Astrocyte (in vitro differentiated cells and primary cell): ENCODE data around the gene CRYZ. TPM values are rescaled to one million over a fixed set of nuclear protein-coding genes. Genes with fewer than 3 reads are reported as not detected.

Experiments
- DNase-seq: peaks from one replicate; pipeline ENCODE4 v3.0.0-alpha.2; 2010; ENCODE audit warnings: low read depth
- FAIRE-seq: peaks from 2 replicates; lab custom pipeline; 2011; peaks lifted over from hg19 to GRCh38; lab: Jason Lieb, UNC
- H2AFZ ChIP-seq: 2 replicates; pipeline ENCODE4 v1.6.0; 2012; ENCODE audit warnings: low read depth, low read length, inconsistent platforms
- H3K27ac ChIP-seq: 2 replicates; pipeline ENCODE4 v1.5.1; 2011; ENCODE audit warnings: low read depth, low read length, inconsistent platforms
- H3K27me3 ChIP-seq: 2 replicates; pipeline ENCODE4 v1.6.0; 2011; ENCODE audit warnings: low read length, inconsistent platforms; ENCODE audit not compliant: insufficient read depth
- H3K36me3 ChIP-seq: 2 replicates; pipeline ENCODE4 v1.5.1; 2011; ENCODE audit warnings: low read length, inconsistent platforms; ENCODE audit not compliant: insufficient read depth
- H3K4me1 ChIP-seq: 2 replicates; pipeline ENCODE4 v1.5.1; 2011; ENCODE audit warnings: low read length, inconsistent platforms; ENCODE audit not compliant: insufficient read depth
- H3K4me2 ChIP-seq: 2 replicates; pipeline ENCODE4 v1.6.0; 2012; ENCODE audit warnings: low read length, inconsistent platforms
- H3K4me3 ChIP-seq: 2 replicates; pipeline ENCODE4 v1.5.1; 2011; ENCODE audit warnings: low read depth, mild to moderate bottlenecking, low read length, inconsistent platforms; ENCODE audit not compliant: insufficient read depth
- H3K79me2 ChIP-seq: 2 replicates; pipeline ENCODE4 v1.6.0; 2012; ENCODE audit warnings: mild to moderate bottlenecking, low read length, inconsistent platforms; ENCODE audit not compliant: insufficient read depth
- H3K9ac ChIP-seq: 2 replicates; pipeline ENCODE4 v1.6.0; 2012; ENCODE audit warnings: mild to moderate bottlenecking, low read length, inconsistent platforms
- H3K9me3 ChIP-seq: 2 replicates; pipeline ENCODE4 v1.5.1; 2012; ENCODE audit warnings: low read depth, mild to moderate bottlenecking, low read length, inconsistent platforms; ENCODE audit not compliant: insufficient read depth
- H4K20me1 ChIP-seq: 2 replicates; pipeline ENCODE4 v1.6.0; 2012; ENCODE audit warnings: low read length, inconsistent platforms; ENCODE audit not compliant: insufficient read depth
- H3K27ac Mint-ChIP-seq: one replicate; pipeline ENCODE4 v1.8.0; 2021; ENCODE audit warnings: mild to moderate bottlenecking, mixed read lengths; ENCODE audit not compliant: unreplicated experiment
- H3K27me3 Mint-ChIP-seq: one replicate; pipeline ENCODE4 v1.8.0; 2021; ENCODE audit warnings: low read depth, mixed read lengths; ENCODE audit not compliant: unreplicated experiment
- H3K36me3 Mint-ChIP-seq: one replicate; pipeline ENCODE4 v1.8.0; 2021; ENCODE audit warnings: low read depth, mixed read lengths; ENCODE audit not compliant: unreplicated experiment
- H3K4me1 Mint-ChIP-seq: one replicate; pipeline ENCODE4 v1.8.0; 2021; ENCODE audit warnings: low read depth, mixed read lengths; ENCODE audit not compliant: unreplicated experiment
- H3K4me3 Mint-ChIP-seq: one replicate; pipeline ENCODE4 v1.8.0; 2021; ENCODE audit warnings: mild to moderate bottlenecking, moderate library complexity, mixed read lengths; ENCODE audit not compliant: unreplicated experiment
- H3K9me3 Mint-ChIP-seq: one replicate; pipeline ENCODE4 v1.8.0; 2021; ENCODE audit warnings: mild to moderate bottlenecking, mixed read lengths; ENCODE audit not compliant: unreplicated experiment
- EZH2 ChIP-seq: IDR thresholded peaks from 2 replicates; pipeline ENCODE4 v1.6.1; 2012; ENCODE audit warnings: mild to moderate bottlenecking, low read length, inconsistent platforms; ENCODE audit not compliant: insufficient read depth
- total RNA-seq: library from RNA; stranded (reverse); gene quantifications from 2 replicates; pipeline ENCODE4 v1.2.1, GENCODE V29; 2021
- TF ChIP-seq, protein P1 (sequence below): IDR thresholded peaks from 2 replicates; pipeline ENCODE4 v1.5.1; 2011; ENCODE audit warnings: low read depth, mild to moderate bottlenecking, inconsistent platforms, low read length, moderate library complexity; ENCODE audit not compliant: insufficient read depth

Gene CRYZ
- total RNA-seq, 1 donor from 2014 or later: 31.0 TPM

DNA sequence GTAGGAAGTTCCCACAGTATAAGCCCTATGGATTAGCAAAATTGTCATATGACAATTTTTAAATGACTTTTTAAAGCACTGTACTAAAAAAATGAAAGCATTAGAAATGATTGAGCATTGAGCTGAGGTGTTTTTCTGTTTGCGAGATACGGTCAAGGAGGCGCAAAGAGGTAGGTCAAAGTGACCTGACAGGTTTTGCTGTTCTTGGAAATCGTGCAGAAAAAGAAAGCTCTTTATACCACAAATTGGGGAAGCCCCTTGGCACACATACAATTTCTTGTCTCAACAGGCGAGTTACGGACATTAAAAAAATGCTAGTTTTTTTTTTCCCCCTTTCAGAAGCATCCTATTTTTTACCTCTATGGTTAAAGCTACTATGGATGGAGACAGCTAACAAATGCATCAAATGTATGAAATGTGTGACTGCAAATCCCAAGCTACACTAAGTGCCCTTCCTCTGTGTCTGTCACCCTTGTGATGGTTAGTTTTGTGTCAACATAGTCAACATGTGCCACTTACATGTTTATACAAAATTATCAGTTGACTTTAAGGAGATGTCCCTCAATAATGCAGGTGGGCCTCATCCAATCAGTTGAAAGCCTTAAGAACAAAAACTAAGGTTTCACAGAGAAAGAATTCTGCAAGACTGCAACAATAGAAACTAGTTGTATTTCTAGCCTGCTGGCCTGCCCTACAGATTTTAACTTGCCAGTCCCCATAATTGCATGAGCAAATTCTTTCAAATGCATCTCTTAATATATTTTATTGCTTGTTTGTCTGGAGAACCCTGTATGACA, 29.3 kb downstream of the CRYZ start:
- no peak for DNase-seq
- Mint-ChIP-seq H3K4me3 (no peak overlapping the region), H3K4me1 (no peaks in the 10 kb centered on the region), H3K27me3 (no peaks in the 10 kb centered on the region), H3K36me3 (no peaks in the 10 kb centered on the region), H3K27ac (no peak overlapping the region), H3K9me3 (no peaks in the 10 kb centered on the region)
- FAIRE-seq: no peak
- H3K79me2 ChIP-seq: no peaks in the 10 kb centered on the region
- H3K9me3 ChIP-seq: no peaks in the 10 kb centered on the region
- H3K4me3 ChIP-seq: no peak overlapping the region
- TF ChIP-seq, protein P1, sequence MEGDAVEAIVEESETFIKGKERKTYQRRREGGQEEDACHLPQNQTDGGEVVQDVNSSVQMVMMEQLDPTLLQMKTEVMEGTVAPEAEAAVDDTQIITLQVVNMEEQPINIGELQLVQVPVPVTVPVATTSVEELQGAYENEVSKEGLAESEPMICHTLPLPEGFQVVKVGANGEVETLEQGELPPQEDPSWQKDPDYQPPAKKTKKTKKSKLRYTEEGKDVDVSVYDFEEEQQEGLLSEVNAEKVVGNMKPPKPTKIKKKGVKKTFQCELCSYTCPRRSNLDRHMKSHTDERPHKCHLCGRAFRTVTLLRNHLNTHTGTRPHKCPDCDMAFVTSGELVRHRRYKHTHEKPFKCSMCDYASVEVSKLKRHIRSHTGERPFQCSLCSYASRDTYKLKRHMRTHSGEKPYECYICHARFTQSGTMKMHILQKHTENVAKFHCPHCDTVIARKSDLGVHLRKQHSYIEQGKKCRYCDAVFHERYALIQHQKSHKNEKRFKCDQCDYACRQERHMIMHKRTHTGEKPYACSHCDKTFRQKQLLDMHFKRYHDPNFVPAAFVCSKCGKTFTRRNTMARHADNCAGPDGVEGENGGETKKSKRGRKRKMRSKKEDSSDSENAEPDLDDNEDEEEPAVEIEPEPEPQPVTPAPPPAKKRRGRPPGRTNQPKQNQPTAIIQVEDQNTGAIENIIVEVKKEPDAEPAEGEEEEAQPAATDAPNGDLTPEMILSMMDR: no peak
- no peak for TF ChIP-seq EZH2
- no peaks in the 10 kb centered on the region for H3K4me1 ChIP-seq
- H2AFZ ChIP-seq: no peak overlapping the region
- no peak overlapping the region for H3K4me2 ChIP-seq
- H4K20me1 ChIP-seq: no peaks in the 10 kb centered on the region
- no peaks in the 10 kb centered on the region for H3K27me3 ChIP-seq
- H3K27ac ChIP-seq: no peak overlapping the region
- H3K36me3 ChIP-seq: peaks cover 17% of the 10 kb centered on the region
- no peak overlapping the region for H3K9ac ChIP-seq

DNA sequence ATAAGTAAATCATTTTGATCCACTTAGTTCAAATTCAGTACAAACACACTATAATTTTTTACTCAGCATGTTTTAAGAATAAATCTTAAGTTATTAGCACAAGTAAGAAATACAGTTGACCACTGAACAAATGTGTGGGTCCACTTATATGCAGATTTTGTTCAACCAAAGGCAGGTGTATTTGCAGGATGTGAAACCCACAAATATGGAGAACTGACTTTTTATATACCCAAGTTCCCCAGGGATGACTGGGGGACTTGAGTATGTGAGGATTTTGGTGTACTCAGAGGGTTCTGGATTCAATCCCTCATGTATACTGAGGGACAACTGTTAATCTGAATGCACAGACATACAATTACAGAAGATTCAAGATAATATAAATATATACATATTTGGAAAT, 33.5 kb downstream of the CRYZ start:
- Histone ChIP-seq H3K9me3 (no peaks in the 10 kb centered on the region), H2AFZ (no peak overlapping the region), H3K27ac (no peak overlapping the region), H3K36me3 (peaks cover 3% of the 10 kb centered on the region), H3K9ac (no peak overlapping the region), H3K4me3 (no peak overlapping the region), H3K79me2 (no peaks in the 10 kb centered on the region), H3K4me1 (no peaks in the 10 kb centered on the region), H3K27me3 (no peaks in the 10 kb centered on the region), H3K4me2 (no peak overlapping the region), H4K20me1 (no peaks in the 10 kb centered on the region)
- DNase-seq (no peak), FAIRE-seq (no peak)
- Mint-ChIP-seq H3K27me3 (no peaks in the 10 kb centered on the region), H3K36me3 (no peaks in the 10 kb centered on the region), H3K4me3 (no peak overlapping the region), H3K4me1 (no peaks in the 10 kb centered on the region), H3K9me3 (no peaks in the 10 kb centered on the region), H3K27ac (no peak overlapping the region)
- no peak for TF ChIP-seq EZH2
- TF ChIP-seq, protein P1: no peak

GRCh38 chr1:74697832-74698231, 35.0 kb downstream of the CRYZ start:
- Mint-ChIP-seq H3K4me1 (peaks cover 8% of the 10 kb centered on the region), H3K27ac (no peak overlapping the region), H3K27me3 (no peaks in the 10 kb centered on the region), H3K4me3 (no peak overlapping the region), H3K36me3 (no peaks in the 10 kb centered on the region), H3K9me3 (no peaks in the 10 kb centered on the region)
- no peaks in the 10 kb centered on the region for H3K27me3 ChIP-seq
- H3K4me2 ChIP-seq: no peak overlapping the region
- no peak overlapping the region for H3K27ac ChIP-seq
- H2AFZ ChIP-seq: no peak overlapping the region
- FAIRE-seq (no peak), DNase-seq (no peak)
- no peaks in the 10 kb centered on the region for H3K9me3 ChIP-seq
- no peak overlapping the region for H3K4me3 ChIP-seq
- H3K4me1 ChIP-seq: peaks cover 4% of the 10 kb centered on the region
- H3K9ac ChIP-seq: no peak overlapping the region
- no peaks in the 10 kb centered on the region for H3K36me3 ChIP-seq
- no peaks in the 10 kb centered on the region for H3K79me2 ChIP-seq
- TF ChIP-seq, protein P1: no peak
- TF ChIP-seq EZH2: no peak
- no peaks in the 10 kb centered on the region for H4K20me1 ChIP-seq
